Endothelial cell of umbilical vein (primary cell): ENCODE results near the gene GFI1B. TPM values are rescaled to one million over a fixed set of nuclear protein-coding genes. Genes with fewer than 3 reads are reported as not detected.

Experiments used
- BruUV-seq: library from RNA; stranded (reverse); fragments of 400-500 nt; replicated peaks from 2 replicates; lab custom pipeline; 2021; lab: Mats Ljungman, UMichigan
- CTCF ChIA-PET: fragments of 300-600, 350-600 bp; sonication (Branson Sonifier 250); formaldehyde crosslinking; loops from one replicate; lab custom pipeline; 2021; ENCODE audit warnings: antibody characterized with exemption, inconsistent platforms; lab: Charles Lee
- POLR2A ChIA-PET: fragments of 300-600, 350-600 bp; sonication (Branson Sonifier 250); formaldehyde crosslinking; loops from one replicate; lab custom pipeline; 2021; ENCODE audit warnings: antibody characterized with exemption, inconsistent platforms; lab: Charles Lee
- DNase-seq: peaks from one replicate; pipeline ENCODE4 v3.0.0-alpha.2; 2011; ENCODE audit warnings: low read depth, low spot score
- FAIRE-seq: peaks from 2 replicates; lab custom pipeline; 2011; peaks lifted over from hg19 to GRCh38; lab: Jason Lieb, UNC
- H2AFZ ChIP-seq: 2 replicates; pipeline ENCODE4 v1.6.0; 2012; ENCODE audit warnings: low read depth, low read length, control low read depth, inconsistent platforms
- H3K27ac ChIP-seq: 2 replicates; pipeline ENCODE4 v1.5.1; 2011; ENCODE audit warnings: low read depth, mild to moderate bottlenecking, control low read depth, low read length, moderate library complexity; ENCODE audit not compliant: insufficient read depth
- H3K27me3 ChIP-seq, 2 experiments: 2 replicates each; pipeline versions ENCODE4 v1.6.0 to v1.6.1; 2011; ENCODE audit warnings: low read length in 2 of 2, mixed read lengths in 1 of 2; ENCODE audit not compliant: control insufficient read depth in 2 of 2, insufficient read depth in 2 of 2
- H3K36me3 ChIP-seq, 2 experiments: 2 replicates in 1 of 2; 3 replicates in 1 of 2; pipeline ENCODE4 v1.5.1; 2011; ENCODE audit warnings: low read length in 2 of 2, mild to moderate bottlenecking in 1 of 2, moderate library complexity in 1 of 2; ENCODE audit not compliant: control insufficient read depth in 2 of 2, insufficient read depth in 2 of 2; ENCODE audit errors: extremely low read depth in 1 of 2
- H3K4me1 ChIP-seq: 3 replicates; pipeline ENCODE4 v1.5.1; 2011; ENCODE audit warnings: mild to moderate bottlenecking, low read length; ENCODE audit not compliant: control insufficient read depth, insufficient read depth; ENCODE audit errors: extremely low read depth
- H3K4me2 ChIP-seq: 2 replicates; pipeline ENCODE4 v1.6.1; 2011; ENCODE audit warnings: low read length, control low read depth, mixed read lengths; ENCODE audit not compliant: insufficient read depth
- H3K4me3 ChIP-seq, 3 experiments: fragments of 200-600 bp in 1 of 3; sonication (generic), shearing (Covaris generic) in 1 of 3; replicated peaks in 1 of 3; 2 replicates each; pipeline ENCODE4 v1.5.1; 2011 to 2016; ENCODE audit warnings: control low read depth in 3 of 3, low read length in 3 of 3, mild to moderate bottlenecking in 2 of 3, inconsistent platforms in 1 of 3, low read depth in 1 of 3, moderate library complexity in 1 of 3; ENCODE audit not compliant: insufficient read depth in 1 of 3
- H3K79me2 ChIP-seq: 2 replicates; pipeline ENCODE4 v1.6.0; 2012; ENCODE audit warnings: low read length, inconsistent platforms; ENCODE audit not compliant: control insufficient read depth, insufficient read depth
- H3K9ac ChIP-seq: replicated peaks from 2 replicates; pipeline ENCODE3; 2011; ENCODE audit warnings: low read length, control low read depth; ENCODE audit not compliant: insufficient read depth; ENCODE audit errors: extremely low read depth
- H3K9me1 ChIP-seq: replicated peaks from 3 replicates; pipeline ENCODE4 v1.6.0; 2011; ENCODE audit warnings: mild to moderate bottlenecking, low read length; ENCODE audit not compliant: control insufficient read depth, insufficient read depth; ENCODE audit errors: extremely low read depth
- H3K9me3 ChIP-seq: replicated peaks from 2 replicates; pipeline ENCODE4 v1.5.1; 2012; ENCODE audit warnings: low read length, inconsistent platforms; ENCODE audit not compliant: control insufficient read depth, insufficient read depth
- H4K20me1 ChIP-seq: replicated peaks from 2 replicates; pipeline ENCODE3; 2011; ENCODE audit warnings: mild to moderate bottlenecking, low read length; ENCODE audit not compliant: control insufficient read depth, insufficient read depth; ENCODE audit errors: extremely low read depth
- CTCF ChIP-seq, 2 donors: IDR thresholded peaks; 1 replicate in 1 of 2; 2 replicates in 1 of 2; pipeline ENCODE4 v1.5.1; 2011; ENCODE audit warnings: low read length in 2 of 2, mild to moderate bottlenecking in 2 of 2, moderate library complexity in 2 of 2, control low read depth in 1 of 2, inconsistent platforms in 1 of 2, low read depth in 1 of 2; ENCODE audit not compliant: insufficient read depth in 1 of 2; ENCODE audit errors: extremely low read depth in 1 of 2
- EZH2 ChIP-seq: IDR thresholded peaks from 2 replicates; pipeline ENCODE4 v1.6.1; 2012; ENCODE audit warnings: borderline replicate concordance, low read depth, mild to moderate bottlenecking, moderate library complexity, low read length, inconsistent platforms; ENCODE audit not compliant: severe bottlenecking
- FOS ChIP-seq: IDR thresholded peaks from 2 replicates; pipeline ENCODE4 v1.6.1; 2011; ENCODE audit warnings: mild to moderate bottlenecking, low read length, moderate library complexity, borderline replicate concordance; ENCODE audit not compliant: insufficient read depth
- GATA2 ChIP-seq: IDR thresholded peaks from 2 replicates; pipeline ENCODE4 v1.7.0; 2011; ENCODE audit warnings: low read depth, mild to moderate bottlenecking, moderate library complexity, mixed read lengths, low read length; ENCODE audit not compliant: insufficient read length, insufficient read depth
- JUN ChIP-seq: IDR thresholded peaks from 2 replicates; pipeline ENCODE4 v1.6.1; 2011; ENCODE audit warnings: borderline replicate concordance, low read depth; ENCODE audit not compliant: insufficient read length, insufficient read depth
- POLR2A ChIP-seq: IDR thresholded peaks from 2 replicates; pipeline ENCODE4 v1.6.1; 2012; ENCODE audit warnings: low read depth, mild to moderate bottlenecking, control low read depth, low read length
- POLR2AphosphoS5 ChIP-seq: IDR thresholded peaks from 2 replicates; pipeline ENCODE4 v1.6.1; 2012; ENCODE audit warnings: low read depth, mild to moderate bottlenecking, control low read depth, low read length, moderate library complexity; ENCODE audit not compliant: insufficient read depth
- dilution Hi-C: fragments of 300-500 bp; cut with MboI; formaldehyde crosslinking; loops from one replicate; pipeline ENCODE4 v1.15.0; 2019; ENCODE audit warnings: low sequenced_read_pairs; ENCODE audit not compliant: extremely low pct_ligation_motif_present
- intact Hi-C: fragments of 100-400 bp; cut with micrococcal nuclease; formaldehyde crosslinking; loops from one replicate; pipeline ENCODE4 v1.10.0; 2022
- polyA plus RNA-seq, 4 experiments: library from polyadenylated mRNA; depleted of rRNA in 3 of 4; stranded (reverse) in 3 of 4; unstranded in 1 of 4; fragments of >200 nt; gene quantifications; 2 replicates each; pipeline versions ENCODE4 v1.2.1 to v1.2.3, GENCODE V29; 2011 to 2012; ENCODE audit warnings: missing spikeins in 1 of 4
- total RNA-seq: library from RNA; stranded (reverse); gene quantifications from 2 replicates; pipeline ENCODE4 v1.2.3, GENCODE V29; 2021

GFI1B gene
- total and polyA plus RNA-seq, 2 donors (not counting 3 experiments of a cell fraction or from before 2014, with no cell fraction given), result 0.04 TPM; not detected in 1

- H3K4me2 ChIP-seq, result no peak overlapping the region
- H3K27ac ChIP-seq, result peak overlapping the region; percentile 45
- BruUV-seq, result no TSS peak
- H4K20me1 ChIP-seq, result no peaks in the 10 kb centered on the region
- TF ChIP-seq POLR2A, result no peak
- no peak for TF ChIP-seq POLR2AphosphoS5
- no peak for TF ChIP-seq EZH2
- no peak for TF ChIP-seq CTCF (IDR thresholded peaks at IDR 0.05; ENCODE audit: extremely low read depth in 1 of 2, insufficient read depth in 1 of 2, low read depth in 1 of 2, low read length in 2 of 2)
- TF ChIP-seq GATA2, result peak; percentile 22
- no peak for TF ChIP-seq JUN
- peak; percentile 41 for TF ChIP-seq FOS
- peaks cover 0 to 2% of the 10 kb centered on the region in 2 experiments for H3K36me3 ChIP-seq
- H3K4me3 ChIP-seq, result no peak overlapping the region
- CTCF ChIA-PET, result no interaction called here
- H3K9ac ChIP-seq, result no peak overlapping the region
- no peaks in the 10 kb centered on the region for H3K9me3 ChIP-seq
- H3K4me1 ChIP-seq, result peaks cover 9% of the 10 kb centered on the region
- peaks cover 53% of the 10 kb centered on the region for H3K79me2 ChIP-seq
- peak; percentile 59 for FAIRE-seq
- intact Hi-C loops (no loop called here), dilution Hi-C loops (no loop called here)
- DNase-seq, result peak; percentile 33
- no peaks in the 10 kb centered on the region for H3K9me1 ChIP-seq
- POLR2A ChIA-PET, result no interaction called here
- H2AFZ ChIP-seq, result peak overlapping the region; percentile 1
- no peaks in the 10 kb centered on the region for H3K27me3 ChIP-seq
These were observed 41.0 kb upstream of the GFI1B start for GRCh38 chr9:132937463-132937901.
